ENCODE measurements around the gene IFNAR1. TPM values are rescaled to one million over a fixed set of nuclear protein-coding genes. Genes with fewer than 3 reads are reported as not detected.

The IFNAR1 gene
- polyA plus RNA-seq, 1 experiment, result 11.4 TPM

DNA sequence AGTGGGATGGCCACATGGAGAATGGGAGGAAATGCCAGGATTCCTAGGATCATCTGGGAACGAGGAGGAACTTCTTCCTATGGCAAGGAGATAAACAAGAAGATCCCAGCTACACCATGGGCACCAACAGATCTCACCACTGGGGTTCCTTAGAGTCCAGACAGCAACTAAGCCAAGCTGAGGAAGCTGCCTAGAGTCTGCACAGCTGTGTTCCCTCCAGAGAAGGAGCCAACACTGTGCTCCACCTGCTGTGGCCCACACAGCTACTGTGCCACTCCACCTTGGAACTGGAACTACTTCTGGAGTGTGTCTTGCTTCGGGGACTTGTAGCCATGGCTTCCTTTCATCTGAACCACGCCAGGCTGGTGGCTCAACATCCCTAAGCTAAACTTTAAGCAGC is 6.0 kb downstream of the IFNAR1 start:
- Histone ChIP-seq H3K27me3 (ENCODE audit: control insufficient read depth, insufficient read depth, low read length) (no peaks in the 10 kb centered on the region), H3K4me3 (ENCODE audit: low read depth, low read length) (no peak overlapping the region), H3K36me3 (ENCODE audit: control insufficient read depth, insufficient read depth, low read length) (peaks cover 4% of the 10 kb centered on the region; the same call in 1 of the 2 replicates)
- POLR2A ChIA-PET, result no interaction called here
- no peak for DNase-seq (ENCODE audit: low read depth)
- TF ChIP-seq, protein P1, sequence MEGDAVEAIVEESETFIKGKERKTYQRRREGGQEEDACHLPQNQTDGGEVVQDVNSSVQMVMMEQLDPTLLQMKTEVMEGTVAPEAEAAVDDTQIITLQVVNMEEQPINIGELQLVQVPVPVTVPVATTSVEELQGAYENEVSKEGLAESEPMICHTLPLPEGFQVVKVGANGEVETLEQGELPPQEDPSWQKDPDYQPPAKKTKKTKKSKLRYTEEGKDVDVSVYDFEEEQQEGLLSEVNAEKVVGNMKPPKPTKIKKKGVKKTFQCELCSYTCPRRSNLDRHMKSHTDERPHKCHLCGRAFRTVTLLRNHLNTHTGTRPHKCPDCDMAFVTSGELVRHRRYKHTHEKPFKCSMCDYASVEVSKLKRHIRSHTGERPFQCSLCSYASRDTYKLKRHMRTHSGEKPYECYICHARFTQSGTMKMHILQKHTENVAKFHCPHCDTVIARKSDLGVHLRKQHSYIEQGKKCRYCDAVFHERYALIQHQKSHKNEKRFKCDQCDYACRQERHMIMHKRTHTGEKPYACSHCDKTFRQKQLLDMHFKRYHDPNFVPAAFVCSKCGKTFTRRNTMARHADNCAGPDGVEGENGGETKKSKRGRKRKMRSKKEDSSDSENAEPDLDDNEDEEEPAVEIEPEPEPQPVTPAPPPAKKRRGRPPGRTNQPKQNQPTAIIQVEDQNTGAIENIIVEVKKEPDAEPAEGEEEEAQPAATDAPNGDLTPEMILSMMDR (IDR thresholded peaks at IDR 0.05; ENCODE audit: insufficient read depth, low read depth, low read length), result no peak
- CTCF ChIA-PET, result interaction anchor here (1.4 to 1.7 kb wide), 2 partner anchors 16 to 115 kb away, joined by 5 to 8 read pairs; no protein-coding TSS in a partner anchor

DNA sequence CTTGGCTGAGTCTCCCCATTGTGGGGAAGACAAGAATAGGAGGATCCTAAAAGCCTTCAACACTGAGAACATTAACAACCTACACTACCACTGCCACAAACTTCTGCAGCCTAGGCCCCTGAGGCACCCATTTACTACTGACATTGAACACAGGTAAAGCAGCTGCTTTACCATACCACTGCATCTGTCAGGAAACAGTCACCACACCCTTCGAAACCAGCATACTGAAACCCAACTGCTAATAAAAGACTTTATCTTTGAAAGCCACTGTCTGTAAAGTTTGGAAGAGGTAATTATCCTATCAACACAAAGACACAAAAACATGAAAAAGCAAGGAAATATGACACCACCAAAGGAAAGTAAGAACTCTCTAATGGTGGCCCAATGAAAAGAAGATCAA is 7.4 kb downstream of the IFNAR1 start:
- ChIA-PET CTCF (interaction anchor here (0.9 to 1.7 kb wide), 3 partner anchors 9 to 113 kb away, joined by 3 to 5 read pairs (median 3); no protein-coding TSS in a partner anchor), POLR2A (no interaction called here)
- TF ChIP-seq, protein P1 (IDR thresholded peaks at IDR 0.05; ENCODE audit: insufficient read depth, low read depth, low read length), result no peak
- H3K36me3 ChIP-seq (ENCODE audit: control insufficient read depth, insufficient read depth, low read length), result peaks cover 6% of the 10 kb centered on the region; the same call in 1 of the 2 replicates
- no peak overlapping the region for H3K4me3 ChIP-seq (ENCODE audit: low read depth, low read length)
- no peaks in the 10 kb centered on the region for H3K27me3 ChIP-seq (ENCODE audit: control insufficient read depth, insufficient read depth, low read length)
- DNase-seq (ENCODE audit: low read depth), result no peak

DNA sequence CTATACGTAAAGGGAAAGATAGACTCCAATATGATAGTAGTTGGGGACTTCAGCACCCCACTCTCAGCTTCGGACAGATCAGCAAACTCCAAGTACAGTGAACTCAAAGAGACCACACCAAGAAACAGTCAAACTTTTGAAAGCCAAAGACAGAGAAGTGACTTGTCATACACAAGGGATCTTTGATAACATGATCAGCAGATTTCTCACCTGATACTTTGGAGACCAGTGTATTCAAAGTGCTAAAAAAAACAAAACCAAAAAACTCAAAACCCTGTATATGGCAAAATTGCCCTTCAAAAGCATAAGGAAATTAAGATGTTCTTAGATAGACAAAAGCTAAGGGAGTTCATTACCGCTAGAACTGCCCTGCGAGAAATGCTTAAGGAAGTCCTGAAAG is 9.4 kb downstream of the IFNAR1 start:
- TF ChIP-seq, protein P1 (IDR thresholded peaks at IDR 0.05; ENCODE audit: insufficient read depth, low read depth, low read length), result no peak
- Histone ChIP-seq H3K4me3 (ENCODE audit: low read depth, low read length) (no peak overlapping the region), H3K27me3 (ENCODE audit: control insufficient read depth, insufficient read depth, low read length) (no peaks in the 10 kb centered on the region), H3K36me3 (ENCODE audit: control insufficient read depth, insufficient read depth, low read length) (peaks cover 6% of the 10 kb centered on the region; the same call in 1 of the 2 replicates)
- ChIA-PET POLR2A (no interaction called here), CTCF (no interaction called here)
- no peak for DNase-seq (ENCODE audit: low read depth)

DNA sequence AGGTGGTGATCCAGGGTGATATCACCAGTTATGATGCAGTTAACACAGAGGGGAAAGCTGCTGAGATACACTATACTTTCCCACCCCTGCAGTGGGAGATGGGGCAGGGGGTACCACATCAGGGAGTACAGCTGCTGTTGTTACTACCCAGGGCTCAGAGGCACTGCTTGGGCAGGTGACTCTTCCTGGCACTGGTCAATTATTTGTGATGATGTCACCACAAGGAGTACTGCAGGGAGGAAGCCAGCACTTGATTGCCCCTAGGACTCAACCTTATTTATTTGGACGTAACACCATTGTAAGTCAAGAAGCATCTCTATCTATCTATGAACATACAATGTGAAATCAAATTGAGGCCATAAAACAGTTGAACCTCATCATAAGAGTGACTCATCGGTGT is 10.1 kb downstream of the IFNAR1 start:
- CTCF ChIA-PET, result no interaction called here
- DNase-seq (ENCODE audit: low read depth), result no peak
- Histone ChIP-seq H3K4me3 (ENCODE audit: low read depth, low read length) (no peak overlapping the region), H3K27me3 (ENCODE audit: control insufficient read depth, insufficient read depth, low read length) (no peaks in the 10 kb centered on the region), H3K36me3 (ENCODE audit: control insufficient read depth, insufficient read depth, low read length) (peaks cover 6% of the 10 kb centered on the region; the same call in 1 of the 2 replicates)
- POLR2A ChIA-PET, result no interaction called here
- TF ChIP-seq, protein P1 (IDR thresholded peaks at IDR 0.05; ENCODE audit: insufficient read depth, low read depth, low read length), result no peak

DNA sequence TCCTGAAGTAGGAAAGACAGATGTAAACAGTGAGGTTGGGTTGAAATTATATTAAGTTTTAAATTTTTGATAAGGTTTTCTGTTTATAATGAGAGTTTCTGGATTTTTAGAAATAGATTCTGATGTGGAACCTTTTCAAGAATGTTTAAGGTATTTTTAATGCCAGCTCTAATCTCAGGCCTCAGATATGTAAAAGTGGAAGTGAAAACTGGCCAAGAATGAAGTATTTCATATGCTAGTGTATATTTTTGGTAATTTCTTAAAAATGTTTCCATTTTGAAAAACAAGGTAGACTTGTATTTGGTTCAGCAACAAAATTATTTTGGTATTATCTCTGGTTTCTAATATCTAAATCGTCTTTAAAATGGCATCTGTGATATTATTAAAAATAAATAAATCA is 14.4 kb downstream of the IFNAR1 start:
- H3K27me3 ChIP-seq (ENCODE audit: control insufficient read depth, insufficient read depth, low read length), result no peaks in the 10 kb centered on the region
- ChIA-PET POLR2A (no interaction called here), CTCF (interaction anchor here (2.2 kb wide), 1 partner anchor 22 kb away, joined by 7 read pairs; no protein-coding TSS in a partner anchor)
- no peak for DNase-seq (ENCODE audit: low read depth)
- H3K36me3 ChIP-seq (ENCODE audit: control insufficient read depth, insufficient read depth, low read length), result peaks cover 3% of the 10 kb centered on the region; the same call in 1 of the 2 replicates
- no peak overlapping the region for H3K4me3 ChIP-seq (ENCODE audit: low read depth, low read length)
- TF ChIP-seq, protein P1 (IDR thresholded peaks at IDR 0.05; ENCODE audit: insufficient read depth, low read depth, low read length), result no peak
